8988T (cell line): ENCODE results near the gene CALCOCO2.

ENCODE experiments used
- DNase-seq: peaks from one replicate; pipeline ENCODE4 v3.0.0; 2011

CALCOCO2 gene

GRCh38 chr17:48873696-48874443 lies 43.0 kb downstream of the CALCOCO2 start:
- no peak for DNase-seq

- peak; percentile 39 for DNase-seq
Measured at GRCh38 chr17:48878920-48879898, 48.4 kb downstream of the CALCOCO2 start.

- DNase-seq, result no peak
Measured at GRCh38 chr17:48882272-48882671, 51.4 kb downstream of the CALCOCO2 start.

GRCh38 chr17:48883171-48883570 lies 52.3 kb downstream of the CALCOCO2 start:
- DNase-seq, result no peak

- no peak for DNase-seq
Measured at GRCh38 chr17:48890086-48890485, 59.3 kb downstream of the CALCOCO2 start.

GRCh38 chr17:48892940-48893645 lies 62.3 kb downstream of the CALCOCO2 start:
- DNase-seq, result no peak

GRCh38 chr17:48893646-48894508 lies 63.0 kb downstream of the CALCOCO2 start:
- DNase-seq, result no peak

- no peak for DNase-seq
Measured at GRCh38 chr17:48894886-48895285, 64.1 kb downstream of the CALCOCO2 start.

GRCh38 chr17:48901241-48901640 lies 70.4 kb downstream of the CALCOCO2 start:
- DNase-seq, result no peak

- no peak for DNase-seq
Measured at GRCh38 chr17:48903401-48903800, 72.6 kb downstream of the CALCOCO2 start.

- DNase-seq, result no peak
Measured at GRCh38 chr17:48904428-48904827, 73.6 kb downstream of the CALCOCO2 start.

- no peak for DNase-seq
Measured at GRCh38 chr17:48905987-48906515, 75.2 kb downstream of the CALCOCO2 start.

GRCh38 chr17:48907713-48908046 lies 76.8 kb downstream of the CALCOCO2 start:
- peak; percentile 24 for DNase-seq

- DNase-seq, result peak; percentile 82
Measured at GRCh38 chr17:48908047-48908843, 77.4 kb downstream of the CALCOCO2 start, which contains the start of gene UBE2Z. Gene UBE2Z (plus strand): TSS chr17:48908407. CDS start chr17:48908504, 97 bp downstream.

- peak; percentile 65 for DNase-seq
Measured at GRCh38 chr17:48908853-48909394, 78.1 kb downstream of the CALCOCO2 start.

- no peak for DNase-seq
Measured at GRCh38 chr17:48909783-48910182, 78.9 kb downstream of the CALCOCO2 start.

GRCh38 chr17:48910370-48910769 lies 79.5 kb downstream of the CALCOCO2 start:
- DNase-seq, result no peak

GRCh38 chr17:48912476-48912875 lies 81.6 kb downstream of the CALCOCO2 start:
- no peak for DNase-seq
